Measurements from ENCODE around the gene B4GALT5.
"Not testable (repeated sequence)": the region's sequence is repeated elsewhere in the genome, so short reads cannot be mapped to it uniquely, and the experiment has no call there.

B4GALT5 gene

DNA sequence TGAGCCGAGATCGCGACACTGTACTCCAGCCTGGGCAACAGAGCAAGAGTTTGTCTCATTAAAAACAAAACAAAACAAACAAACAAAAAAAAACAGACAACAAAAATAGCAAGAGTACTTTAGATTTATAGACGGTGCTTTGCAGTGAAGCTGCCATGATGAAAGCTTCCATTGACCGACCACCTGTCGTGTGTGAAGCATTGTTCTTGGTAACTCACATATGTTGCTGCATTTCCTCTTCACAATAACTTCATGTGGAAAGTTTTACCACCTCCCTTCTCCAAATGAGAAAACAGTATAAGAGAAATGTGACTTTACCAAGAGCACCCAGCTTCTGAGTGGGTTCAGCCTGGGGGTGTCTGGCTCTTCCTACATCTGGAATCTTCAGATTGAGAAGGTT lies 89.4 kb downstream of the B4GALT5 start:
- no peaks in the 10 kb centered on the region for H3K27me3 ChIP-seq
- peaks cover 85% of the 10 kb centered on the region for H3K4me1 ChIP-seq
- peak overlapping the region; percentile 32; the same call in 1 of the 2 replicates for H3K27ac ChIP-seq
- H3K9ac ChIP-seq: no peak overlapping the region
- no peak overlapping the region for H3K4me3 ChIP-seq
- TF ChIP-seq Cebpa-rat (IDR thresholded peaks at IDR 0.05): no peak
- no peaks in the 10 kb centered on the region for H3K36me3 ChIP-seq
- H3K9me3 ChIP-seq: peaks cover 18% of the 10 kb centered on the region
- H3K4me2 ChIP-seq: peak overlapping the region; percentile 87
- H4K20me1 ChIP-seq: no peaks in the 10 kb centered on the region

DNA sequence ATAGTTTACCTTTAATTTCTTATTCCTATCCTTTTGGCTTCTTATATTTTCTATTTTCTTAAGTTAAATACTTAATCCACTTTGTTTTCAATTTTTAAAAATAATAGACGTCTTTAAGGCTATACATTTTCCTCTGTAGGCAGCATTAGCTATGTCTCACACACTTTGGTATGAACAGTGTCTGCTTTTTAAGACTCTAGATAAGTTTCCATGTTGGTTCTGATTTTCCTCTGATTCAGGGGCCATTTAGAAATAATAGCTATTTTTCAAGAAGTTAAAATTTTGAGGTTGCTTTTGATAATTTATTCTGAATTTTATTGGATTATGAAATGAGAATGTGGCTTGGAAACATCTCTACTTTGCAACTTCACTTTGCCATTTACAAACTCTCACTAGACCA lies 91.4 kb downstream of the B4GALT5 start:
- H3K9ac ChIP-seq: no peak overlapping the region
- H4K20me1 ChIP-seq: no peaks in the 10 kb centered on the region
- no peak for TF ChIP-seq Cebpa-rat (IDR thresholded peaks at IDR 0.05)
- H3K27me3 ChIP-seq: no peaks in the 10 kb centered on the region
- H3K9me3 ChIP-seq: peaks cover 9% of the 10 kb centered on the region
- H3K27ac ChIP-seq: no peak overlapping the region
- no peak overlapping the region for H3K4me3 ChIP-seq
- no peaks in the 10 kb centered on the region for H3K36me3 ChIP-seq
- peaks cover 93% of the 10 kb centered on the region for H3K4me1 ChIP-seq
- no peak overlapping the region for H3K4me2 ChIP-seq

DNA sequence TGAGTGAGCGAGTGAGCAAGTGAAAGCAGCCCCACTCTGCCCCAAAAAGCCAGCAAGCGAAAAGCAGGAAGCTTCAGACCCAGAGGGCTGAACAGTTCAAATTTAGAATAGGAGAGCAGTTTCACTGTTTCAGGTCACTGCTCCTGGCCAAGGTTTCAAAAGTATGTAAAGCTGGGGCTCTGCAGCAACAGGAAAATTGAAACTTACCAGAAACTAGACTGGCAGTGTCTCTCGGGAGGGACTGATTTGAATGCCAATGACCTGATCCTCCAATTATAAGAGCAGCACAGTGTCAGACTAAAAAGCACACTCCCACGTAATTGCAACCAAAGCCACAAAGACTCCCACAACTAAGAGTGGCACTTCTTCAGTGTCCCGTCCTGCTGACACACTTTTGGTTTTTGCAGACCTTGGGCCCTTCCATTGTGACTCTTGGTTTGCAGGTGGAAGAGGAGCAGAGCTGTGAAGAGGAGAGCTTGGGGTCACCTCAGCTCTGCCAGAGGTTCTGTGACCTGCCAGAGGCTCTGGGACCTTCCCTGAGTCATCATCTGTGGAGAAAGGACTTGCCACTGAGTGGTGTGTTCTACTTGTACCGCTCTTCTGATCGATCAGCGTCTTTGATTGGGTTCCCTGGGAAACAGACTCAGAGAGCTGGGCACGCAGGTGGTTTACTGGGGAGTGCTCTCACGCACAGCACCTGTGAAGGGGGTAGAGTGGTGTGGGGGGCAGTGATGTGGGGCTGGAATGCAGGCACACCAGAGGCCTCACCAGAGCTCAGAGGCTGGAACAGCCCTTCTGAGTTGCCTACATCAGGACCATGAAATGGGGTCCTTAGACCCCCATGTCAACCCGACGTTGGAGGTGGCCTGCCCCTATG lies 93.1 kb downstream of the B4GALT5 start:
- peaks cover 92% of the 10 kb centered on the region for H3K4me1 ChIP-seq
- no peaks in the 10 kb centered on the region for H3K27me3 ChIP-seq
- H3K9ac ChIP-seq: peak overlapping the region; percentile 62; the same call in 1 of the 2 replicates
- TF ChIP-seq Cebpa-rat (IDR thresholded peaks at IDR 0.05): peak; percentile 40; the same call in 1 of the 2 replicates
- peak overlapping the region; percentile 45 for H3K4me3 ChIP-seq
- H3K9me3 ChIP-seq: peaks cover 9% of the 10 kb centered on the region
- no peaks in the 10 kb centered on the region for H4K20me1 ChIP-seq
- H3K4me2 ChIP-seq: peak overlapping the region; percentile 95
- no peaks in the 10 kb centered on the region for H3K36me3 ChIP-seq
- H3K27ac ChIP-seq: peak overlapping the region; percentile 80

DNA sequence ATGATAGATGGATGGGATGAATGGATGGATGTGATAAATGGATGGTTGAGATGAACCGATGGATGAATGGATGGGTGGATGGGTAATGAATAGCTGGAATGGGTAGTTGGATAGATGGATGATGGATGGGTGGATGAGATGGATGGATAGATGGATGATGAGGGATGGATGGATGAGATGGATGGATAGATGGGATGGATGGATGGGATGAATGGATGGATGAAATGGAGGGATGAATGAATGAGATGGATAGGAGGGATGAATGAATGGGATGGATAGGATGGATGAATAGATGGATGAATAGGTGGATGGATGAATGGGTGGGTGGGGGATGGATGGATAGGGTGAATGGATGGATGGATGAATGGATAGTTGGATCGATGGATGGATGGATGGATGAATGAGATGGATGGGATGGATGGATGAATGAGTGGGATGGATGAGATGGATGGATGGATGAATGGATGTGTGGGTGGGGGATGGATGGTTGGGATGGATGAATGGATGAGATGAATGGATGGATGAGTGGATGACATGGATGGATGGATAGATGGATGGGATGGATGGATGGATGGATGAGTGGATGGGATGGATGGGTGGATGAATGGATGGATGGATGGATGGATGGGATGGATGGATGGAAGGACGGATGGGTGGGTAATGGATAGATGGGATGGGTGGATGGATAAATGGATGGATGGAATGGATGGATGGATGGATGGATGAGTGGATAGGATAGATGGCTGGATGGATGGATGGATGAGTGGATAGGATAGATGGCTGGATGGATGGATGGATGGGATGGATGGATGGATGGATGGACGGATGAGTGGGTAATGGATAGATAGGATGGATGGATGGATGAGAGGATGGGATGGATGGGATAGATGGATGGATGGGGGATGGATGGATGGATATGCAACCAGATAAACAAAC lies 94.3 kb downstream of the B4GALT5 start:
- H3K4me3 ChIP-seq: peak overlapping the region; percentile 45; the same call in 1 of the 2 replicates
- H3K9me3 ChIP-seq: peaks cover 9% of the 10 kb centered on the region
- peaks cover 82% of the 10 kb centered on the region for H3K4me1 ChIP-seq
- no peaks in the 10 kb centered on the region for H3K36me3 ChIP-seq
- H4K20me1 ChIP-seq: no peaks in the 10 kb centered on the region
- H3K9ac ChIP-seq: peak overlapping the region; percentile 59; the same call in 1 of the 2 replicates
- no peaks in the 10 kb centered on the region for H3K27me3 ChIP-seq
- H3K4me2 ChIP-seq: peak overlapping the region; percentile 95
- no peak for TF ChIP-seq Cebpa-rat (IDR thresholded peaks at IDR 0.05)
- H3K27ac ChIP-seq: peak overlapping the region; percentile 80

DNA sequence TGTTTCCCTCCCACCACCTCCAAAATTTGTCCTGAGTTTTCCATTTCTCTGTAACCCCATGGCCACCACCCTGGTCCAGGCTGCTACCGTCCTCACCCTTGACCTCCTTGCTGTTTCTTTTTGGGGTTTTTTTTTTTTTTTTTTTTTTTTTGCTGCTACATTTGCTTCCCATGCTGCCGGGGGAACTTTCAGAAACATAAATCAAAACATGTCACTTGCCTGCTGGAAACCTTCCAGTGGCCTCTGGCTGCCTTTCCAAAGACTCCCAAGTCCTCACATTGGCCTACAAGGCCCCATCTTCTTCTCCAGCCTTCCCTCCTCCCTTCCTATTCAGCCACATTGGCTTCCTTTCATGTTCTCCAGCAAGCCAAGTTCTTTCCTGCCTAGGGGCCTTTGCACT lies 95.4 kb downstream of the B4GALT5 start:
- Histone ChIP-seq H3K36me3 (no peaks in the 10 kb centered on the region), H3K27ac (peak overlapping the region; percentile 38; the same call in 1 of the 2 replicates), H3K4me3 (no peak overlapping the region), H3K27me3 (no peaks in the 10 kb centered on the region), H3K4me1 (peaks cover 71% of the 10 kb centered on the region), H4K20me1 (no peaks in the 10 kb centered on the region), H3K9ac (no peak overlapping the region), H3K4me2 (peak overlapping the region; percentile 95), H3K9me3 (peaks cover 9% of the 10 kb centered on the region)
- no peak for TF ChIP-seq Cebpa-rat (IDR thresholded peaks at IDR 0.05)

DNA sequence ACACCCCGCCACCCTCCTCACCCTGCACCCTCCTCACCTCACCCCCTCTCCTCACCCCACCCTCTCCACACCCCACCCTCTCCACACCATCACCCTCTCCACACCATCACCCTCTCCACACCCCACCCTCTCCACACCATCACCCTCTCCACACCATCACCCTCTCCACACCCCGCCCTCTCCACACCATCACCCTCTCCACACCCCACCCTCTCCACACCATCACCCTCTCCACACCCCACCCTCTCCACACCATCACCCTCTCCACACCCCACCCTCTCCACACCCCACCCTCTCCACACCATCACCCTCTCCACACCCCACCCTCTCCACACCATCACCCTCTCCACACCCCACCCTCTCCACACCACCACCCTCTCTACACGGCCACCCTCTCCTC lies 96.3 kb downstream of the B4GALT5 start:
- not testable (repeated sequence) for H3K4me2 ChIP-seq

DNA sequence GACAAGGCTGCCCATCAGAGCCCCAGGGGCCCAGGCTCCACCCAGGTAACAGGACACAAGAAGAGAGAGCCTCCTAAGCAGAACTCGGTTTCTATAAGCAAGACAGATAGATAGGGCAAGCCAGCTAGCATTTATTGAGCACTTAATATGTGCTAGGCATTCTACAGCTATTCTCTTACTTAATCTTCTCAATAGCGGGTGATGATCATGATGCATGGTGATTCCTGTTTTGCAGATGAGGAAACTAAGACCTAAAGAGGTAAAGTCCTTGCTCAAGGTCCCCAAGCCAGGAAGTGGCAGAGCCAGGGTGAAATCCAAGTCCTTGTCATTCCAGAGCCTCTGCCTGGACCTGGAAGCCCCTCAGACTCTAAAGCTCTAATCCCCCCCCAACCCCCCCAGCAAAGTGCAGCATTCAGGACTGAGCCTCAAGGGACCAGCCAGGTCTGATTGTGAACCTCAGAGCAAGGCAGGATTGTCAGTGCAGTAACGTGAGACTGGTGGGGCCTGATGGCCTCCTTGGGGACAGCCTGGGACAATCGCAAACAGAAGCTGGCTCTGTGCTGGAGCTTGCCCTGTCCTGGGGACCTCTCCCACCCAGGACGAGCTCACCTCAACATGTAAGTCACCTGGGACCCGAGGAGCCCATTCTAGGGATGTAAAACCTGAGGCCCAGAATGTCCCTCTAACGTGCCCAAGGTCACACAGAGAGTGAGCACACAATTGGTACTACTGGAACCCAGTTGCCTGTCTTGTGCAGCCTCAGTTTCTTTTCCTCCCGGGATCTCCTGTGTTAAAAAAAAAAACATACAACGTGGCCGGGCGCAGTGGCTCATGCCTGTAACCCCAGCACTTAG lies 97.3 kb downstream of the B4GALT5 start:
- H3K27me3 ChIP-seq: no peaks in the 10 kb centered on the region
- no peak overlapping the region for H3K4me3 ChIP-seq
- H3K4me2 ChIP-seq: peak overlapping the region; percentile 36
- peaks cover 64% of the 10 kb centered on the region for H3K4me1 ChIP-seq
- peak overlapping the region; percentile 29; the same call in 1 of the 2 replicates for H3K9ac ChIP-seq
- H3K27ac ChIP-seq: peak overlapping the region; percentile 26; the same call in 1 of the 2 replicates
- no peaks in the 10 kb centered on the region for H3K9me3 ChIP-seq
- TF ChIP-seq Cebpa-rat (IDR thresholded peaks at IDR 0.05): no peak
- H3K36me3 ChIP-seq: no peaks in the 10 kb centered on the region
- no peaks in the 10 kb centered on the region for H4K20me1 ChIP-seq

More for the DNA sequence above, 96.3 kb downstream of the B4GALT5 start:
- H3K36me3 ChIP-seq, H4K20me1 ChIP-seq, H3K9ac ChIP-seq, H3K9me3 ChIP-seq, H3K27me3 ChIP-seq, H3K27ac ChIP-seq, H3K4me3 ChIP-seq: not testable (repeated sequence)
- H3K4me1 ChIP-seq: peaks cover 64% of the 10 kb centered on the region

DNA sequence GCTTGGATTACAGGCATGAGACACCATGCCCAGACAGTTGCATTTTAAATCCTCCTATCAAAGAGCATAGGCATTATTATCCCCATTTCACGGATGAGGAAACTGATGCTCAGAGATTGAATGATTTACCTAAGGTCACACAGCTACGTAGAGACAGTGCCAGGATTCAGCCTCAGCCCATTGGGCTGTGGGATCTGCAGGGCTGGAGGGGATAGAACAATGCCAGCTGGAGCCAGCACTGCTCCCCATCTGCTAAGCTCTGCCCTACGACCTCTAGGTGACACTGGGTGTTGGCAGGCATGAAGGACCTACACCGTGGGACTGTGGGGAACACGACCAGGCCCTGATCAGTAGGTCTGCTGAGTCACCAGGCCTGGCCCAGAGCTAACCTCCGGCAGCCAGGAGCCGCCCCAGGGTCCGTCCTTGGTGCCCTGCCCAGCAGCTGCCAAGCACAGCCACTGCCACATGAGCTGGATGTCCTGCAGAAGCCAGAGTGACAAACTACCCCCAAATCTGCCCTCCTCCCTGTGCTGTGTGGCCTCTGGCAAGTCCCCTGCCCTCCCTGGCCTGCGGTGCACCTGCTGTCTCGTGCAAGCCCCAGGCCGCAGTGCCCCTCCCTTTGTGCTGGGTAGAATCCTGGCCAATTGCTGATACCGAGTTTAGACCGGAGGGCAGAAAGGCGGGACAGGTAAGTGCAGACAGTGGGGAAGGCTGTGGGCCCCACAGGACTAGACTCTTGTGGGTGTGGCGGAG lies 98.1 kb downstream of the B4GALT5 start:
- no peaks in the 10 kb centered on the region for H4K20me1 ChIP-seq
- H3K4me2 ChIP-seq: peak overlapping the region; percentile 30; the same call in 1 of the 2 replicates
- H3K4me1 ChIP-seq: peaks cover 64% of the 10 kb centered on the region
- TF ChIP-seq Cebpa-rat (IDR thresholded peaks at IDR 0.05): no peak
- no peaks in the 10 kb centered on the region for H3K9me3 ChIP-seq
- H3K9ac ChIP-seq: peak overlapping the region; percentile 29; the same call in 1 of the 2 replicates
- no peaks in the 10 kb centered on the region for H3K36me3 ChIP-seq
- H3K27me3 ChIP-seq: no peaks in the 10 kb centered on the region
- no peak overlapping the region for H3K4me3 ChIP-seq
- H3K27ac ChIP-seq: peak overlapping the region; percentile 18; the same call in 1 of the 2 replicates

DNA sequence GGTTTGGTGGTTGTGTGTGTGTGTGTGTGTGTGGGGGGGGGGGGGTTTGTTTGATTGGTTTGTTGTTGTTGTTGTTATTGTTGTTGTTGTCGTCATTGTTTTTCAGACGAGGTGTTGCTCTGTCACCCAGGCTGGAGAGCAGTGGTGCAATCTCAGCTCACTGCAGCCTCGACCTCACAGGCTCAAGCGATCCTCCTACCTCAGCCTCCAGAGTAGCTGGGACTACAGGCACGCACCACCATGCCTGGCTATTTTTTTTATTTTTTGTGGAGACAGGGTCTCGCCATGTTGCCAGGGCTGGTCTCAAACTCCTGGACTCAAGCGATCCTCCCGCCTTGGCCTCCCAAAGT lies 98.7 kb downstream of the B4GALT5 start:
- H3K4me3 ChIP-seq, H3K9me3 ChIP-seq, H3K9ac ChIP-seq, H4K20me1 ChIP-seq, H3K4me2 ChIP-seq, H3K27me3 ChIP-seq, H3K36me3 ChIP-seq, H3K27ac ChIP-seq: not testable (repeated sequence)
- peaks cover 63% of the 10 kb centered on the region for H3K4me1 ChIP-seq
